ENCODE data around the gene TMEM9. TPM values are rescaled to one million over a fixed set of nuclear protein-coding genes. Genes with fewer than 3 reads are reported as not detected.

TMEM9 gene
- polyA plus RNA-seq, 1 donor = 130 TPM

DNA sequence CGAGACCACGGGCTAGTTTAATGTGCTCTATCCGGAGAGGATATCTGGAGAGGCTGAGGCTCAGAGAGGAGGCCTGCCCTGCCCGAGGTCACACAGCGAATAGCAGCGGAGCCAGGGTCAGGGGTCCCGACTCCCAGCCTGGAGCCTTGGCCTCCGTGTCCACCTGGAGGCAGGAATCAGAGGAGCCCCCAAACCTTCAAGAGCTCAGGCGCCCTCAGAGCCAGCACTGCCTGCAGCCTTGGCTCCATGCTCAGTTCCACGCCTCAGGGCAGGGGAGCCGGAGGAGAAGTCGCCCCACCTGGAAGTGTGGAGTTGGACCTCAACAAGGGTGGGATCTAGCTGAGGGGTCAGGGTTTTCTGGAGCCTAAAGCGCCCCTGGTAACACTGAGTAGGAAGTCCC, 25.3 kb downstream of the TMEM9 start:
- DNase-seq = no peak

DNA sequence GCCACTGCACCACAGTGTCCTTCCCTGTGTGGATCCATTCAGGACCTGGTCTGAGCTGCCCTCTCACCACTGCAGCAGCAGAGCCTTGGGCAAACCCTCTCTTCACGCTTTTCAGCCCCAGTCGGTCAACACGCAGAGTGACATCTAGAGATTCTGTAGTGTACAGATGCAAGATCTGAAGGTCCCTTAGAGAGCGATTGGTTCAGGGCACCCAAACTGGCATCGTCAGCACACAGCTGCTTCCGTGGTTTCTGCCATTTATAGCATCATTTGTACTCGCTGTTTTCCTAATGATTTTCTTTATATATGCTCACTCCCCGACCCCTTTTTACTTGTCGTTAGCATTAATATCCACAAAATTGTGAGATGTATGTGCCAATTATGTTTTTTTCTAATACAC, 25.8 kb downstream of the TMEM9 start:
- no peak for DNase-seq

DNA sequence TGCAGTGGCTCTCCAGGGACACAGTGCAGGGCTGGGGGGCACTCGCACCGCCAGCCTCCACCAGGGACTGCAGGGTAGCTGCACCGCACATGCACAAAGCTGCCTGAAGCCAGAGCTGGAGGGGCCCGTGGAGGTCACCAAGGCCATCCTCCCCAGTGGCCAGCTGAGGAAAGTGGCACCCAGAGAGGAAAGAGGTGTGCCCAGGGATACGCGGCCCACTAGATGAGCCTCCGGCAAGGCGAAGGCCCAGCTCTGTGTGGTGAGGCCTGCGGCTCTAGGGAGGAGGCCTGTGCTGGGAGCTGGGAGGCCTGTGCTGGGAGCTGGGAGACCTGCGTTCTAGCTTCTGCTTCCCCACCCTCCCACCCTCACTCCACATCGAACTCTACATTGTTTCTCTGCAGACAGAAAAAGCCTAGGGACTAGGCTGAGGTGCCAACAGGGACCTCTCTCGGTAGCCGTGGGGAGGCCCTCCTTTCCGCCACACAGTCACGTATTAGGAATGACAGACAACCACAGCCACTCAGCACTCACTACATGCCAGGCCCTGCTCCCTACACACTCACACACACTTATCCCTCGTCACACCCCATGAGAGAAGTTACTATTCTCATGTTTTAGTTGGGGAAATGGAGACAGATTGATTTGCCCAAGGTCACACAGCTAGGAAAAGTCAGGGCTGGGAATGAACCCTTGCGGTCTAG, 26.4 kb downstream of the TMEM9 start:
- no peak for DNase-seq

DNA sequence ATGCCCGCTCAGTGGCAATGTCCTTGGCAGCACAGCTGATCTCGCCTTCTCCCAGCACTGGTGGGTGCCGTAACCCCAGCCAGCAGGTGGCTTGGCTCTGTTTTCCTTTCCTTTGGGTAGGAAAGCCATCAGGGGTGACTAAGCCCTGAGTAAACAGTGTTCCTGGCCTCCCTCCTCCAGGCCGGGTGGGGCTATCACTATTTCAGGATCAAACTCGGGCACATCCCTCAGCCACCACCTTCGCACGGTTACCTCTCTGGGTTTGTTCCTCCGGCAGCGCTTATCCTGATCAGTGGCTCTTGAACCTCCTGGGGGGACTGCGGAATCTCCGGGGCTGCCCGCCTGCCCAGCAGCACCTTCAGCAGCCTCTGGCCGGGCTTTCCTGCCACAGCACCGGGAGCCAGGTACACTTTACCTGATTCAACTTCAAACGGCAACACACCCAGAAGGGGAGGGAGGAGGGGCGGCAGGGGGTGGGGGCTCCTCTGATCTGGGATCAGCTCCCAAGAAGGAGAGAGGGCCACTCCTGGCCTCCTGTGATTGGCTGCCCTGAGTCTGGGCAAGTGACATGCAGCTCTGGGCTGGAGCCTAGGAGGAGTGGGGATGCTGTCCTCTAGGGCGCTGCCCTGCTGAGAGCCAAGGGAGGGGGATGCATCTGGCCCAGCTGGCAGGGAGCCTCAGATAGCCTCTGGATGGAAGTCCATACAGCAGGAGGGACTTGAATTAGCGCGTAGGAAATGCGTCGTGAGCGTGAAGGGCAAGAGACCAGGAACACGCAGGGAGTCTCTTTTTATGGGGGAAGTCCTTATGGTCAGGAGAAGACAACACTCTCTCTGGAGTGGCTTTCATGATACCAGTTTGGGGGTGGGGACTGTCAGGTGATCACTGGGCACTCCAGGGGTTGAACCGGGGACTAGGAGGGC, 27.2 kb downstream of the TMEM9 start, which contains the start of gene ASCL5:
Gene ASCL5, minus strand, starts transcription at position 353 of the 923 bp plus-strand sequence. CDS start 11,812 bp downstream, outside the sequence.
- DNase-seq = no peak

DNA sequence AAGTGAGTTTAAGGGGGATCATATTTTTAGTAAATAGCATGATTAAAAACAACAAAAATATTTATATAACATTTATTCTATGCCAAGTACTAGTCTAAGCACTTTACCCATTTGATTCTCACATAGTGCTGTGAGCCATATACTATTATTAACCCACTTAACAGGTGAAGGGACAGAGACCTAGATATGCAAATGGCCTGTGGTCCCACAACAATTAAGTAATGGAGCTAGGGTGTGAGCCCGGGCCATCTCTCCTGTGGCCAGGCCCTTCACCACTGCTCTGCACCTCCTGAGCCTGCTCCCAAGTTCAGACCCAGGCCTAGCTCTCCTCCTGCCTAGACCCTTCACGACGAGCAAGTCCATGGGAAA, 27.8 kb downstream of the TMEM9 start:
- DNase-seq = no peak

DNA sequence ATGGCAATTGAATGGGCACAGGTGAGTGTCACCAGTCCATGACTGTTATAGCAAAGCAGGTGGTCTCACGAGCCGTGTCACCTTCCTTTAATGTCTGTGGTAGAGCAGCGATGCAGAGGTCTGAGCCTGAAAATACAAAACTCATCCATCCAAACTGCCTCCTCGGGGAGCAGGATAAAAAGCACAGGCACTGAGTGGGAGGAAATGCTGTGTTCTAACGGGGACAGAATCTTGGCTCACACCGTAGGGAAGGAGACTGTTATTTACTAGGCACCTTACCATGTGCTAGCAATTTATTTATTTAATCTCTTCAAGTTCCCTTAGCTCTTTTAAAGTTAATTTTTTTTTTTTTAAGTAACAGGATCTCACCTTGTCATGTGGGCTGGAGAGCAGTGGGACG, 28.5 kb downstream of the TMEM9 start:
- no peak for DNase-seq

DNA sequence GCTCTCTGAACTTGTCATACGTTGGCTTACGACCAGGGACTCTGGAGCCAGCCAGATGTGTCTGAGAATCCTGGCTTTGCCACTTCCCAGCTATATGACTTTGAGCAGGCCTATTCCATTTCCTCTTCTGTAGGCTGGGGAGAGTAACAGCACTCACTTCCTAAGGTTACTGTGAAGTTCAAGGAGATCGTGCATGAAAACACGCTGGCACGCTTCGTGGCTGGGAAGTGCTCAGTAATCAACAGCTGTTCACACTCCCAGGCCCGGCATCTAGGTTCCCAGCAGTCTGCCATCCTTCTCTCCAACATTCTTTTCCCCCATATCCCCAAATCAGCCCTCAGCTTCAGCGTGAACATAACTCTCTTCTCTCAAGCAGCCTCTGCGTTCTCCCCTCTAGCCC, 29.3 kb downstream of the TMEM9 start:
- DNase-seq = peak; percentile 15

DNA sequence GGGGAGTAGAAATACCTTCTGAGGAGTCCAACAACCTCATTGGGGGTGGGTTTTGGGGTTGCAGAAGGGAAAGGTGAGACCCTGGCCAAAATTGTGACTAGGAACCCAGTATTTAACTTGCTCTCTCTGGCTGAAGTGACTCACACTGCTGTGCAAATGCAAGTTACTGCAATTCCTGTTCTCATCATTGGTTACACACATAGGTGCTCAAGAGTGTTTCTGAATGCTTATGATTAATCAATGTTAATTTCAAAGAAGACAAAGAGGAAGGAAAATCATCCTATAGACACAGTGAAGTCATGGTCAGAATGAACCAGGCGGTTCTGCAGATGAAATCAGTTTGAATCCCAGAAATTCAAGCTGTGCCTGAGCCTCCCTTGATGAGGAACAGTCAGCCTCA, 30.4 kb downstream of the TMEM9 start:
- DNase-seq = no peak

DNA sequence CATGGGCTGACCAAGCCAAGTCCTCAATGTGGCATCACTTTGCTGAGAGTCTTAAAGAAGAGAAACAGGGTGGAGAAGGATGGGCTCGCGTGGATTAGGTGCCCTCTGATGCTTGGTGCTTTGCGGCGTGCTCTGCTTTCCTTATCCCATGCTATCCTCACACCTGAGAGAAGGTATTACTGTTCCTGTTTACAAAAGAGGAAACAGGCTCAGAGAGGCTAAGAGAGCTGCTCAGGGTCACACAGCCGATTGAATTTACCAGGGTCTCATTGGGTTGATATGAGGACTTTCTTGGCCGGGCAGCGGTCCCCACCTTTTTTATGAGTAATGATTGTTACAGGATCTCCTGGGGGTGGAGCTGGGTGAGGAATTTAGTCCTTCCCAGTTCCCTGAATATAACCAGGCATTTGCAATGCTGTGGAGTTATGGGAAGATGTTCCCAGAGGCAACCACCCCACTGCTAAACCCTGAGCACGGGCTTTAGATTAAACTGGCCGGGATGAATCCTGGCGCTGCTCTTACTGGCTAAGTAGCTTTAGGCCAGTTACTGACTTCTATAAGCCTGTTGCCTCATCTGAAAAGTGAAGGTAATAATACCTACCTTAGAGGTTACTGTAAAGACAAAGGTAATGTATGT, 31.8 kb downstream of the TMEM9 start:
- DNase-seq = no peak

DNA sequence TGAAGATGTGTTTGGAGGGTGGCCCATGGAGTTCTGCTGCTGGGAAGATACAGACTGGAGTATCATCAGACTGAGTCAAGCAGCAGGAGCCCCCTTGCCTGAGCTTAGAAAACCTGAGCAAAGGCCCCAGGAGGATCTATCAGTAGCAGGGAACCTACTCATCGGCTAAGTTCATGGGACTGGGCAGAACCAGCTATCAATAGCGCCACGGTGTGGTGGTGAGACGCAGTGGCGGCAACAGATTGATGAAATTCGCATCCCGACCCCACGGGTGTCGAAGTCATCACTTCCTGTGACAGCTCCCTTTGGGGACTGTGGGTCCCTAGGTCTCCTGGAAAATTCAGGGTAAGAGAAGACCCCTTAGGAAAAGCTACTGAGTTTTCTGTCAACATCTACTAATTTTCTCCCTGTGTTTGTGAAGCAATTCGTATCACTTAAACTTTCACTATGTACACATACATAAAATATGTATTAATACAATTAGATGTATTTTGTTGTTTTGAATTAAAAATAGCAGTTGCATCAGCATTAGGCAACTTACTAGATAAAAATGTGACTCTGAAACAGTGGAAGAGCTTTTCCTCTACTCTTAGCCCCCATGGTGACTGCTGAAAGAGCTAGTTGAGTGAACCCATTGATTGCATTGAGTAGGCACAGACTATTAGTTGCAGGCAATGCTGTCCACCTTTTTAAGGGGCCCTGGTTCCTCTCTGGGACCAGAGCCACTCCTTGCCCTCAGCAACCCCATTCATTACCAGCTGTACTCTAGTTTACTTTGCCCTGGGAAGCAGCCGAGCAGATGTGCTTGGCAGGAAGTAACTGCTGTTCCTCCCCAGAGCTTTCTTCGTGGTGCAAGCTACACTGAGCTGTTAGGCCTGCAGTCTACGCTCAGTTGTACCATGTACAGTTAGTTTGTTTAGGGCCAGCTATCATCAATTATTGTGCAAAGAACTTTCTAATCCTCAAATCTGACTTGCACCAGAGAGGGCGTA, 34.8 kb downstream of the TMEM9 start:
- no peak for DNase-seq

DNA sequence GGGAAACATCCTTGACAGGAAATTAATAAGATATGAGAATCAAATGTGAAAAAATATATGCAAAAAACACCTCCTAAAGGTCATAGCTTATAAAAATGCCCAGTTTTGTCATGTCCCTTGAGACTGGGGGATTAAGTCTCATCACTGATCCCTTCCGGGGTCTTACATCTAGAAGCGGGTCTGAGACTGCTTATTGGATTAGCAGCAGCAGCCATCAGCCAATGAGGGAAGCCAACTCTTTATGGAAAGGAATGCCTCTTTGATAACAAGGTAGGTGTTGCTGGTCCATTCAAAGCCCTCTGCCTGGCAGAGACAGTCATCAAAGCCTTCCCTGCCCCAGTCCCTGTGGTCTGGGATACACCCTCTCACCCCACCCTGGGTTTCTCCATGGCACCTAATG, 38.2 kb downstream of the TMEM9 start:
- no peak for DNase-seq

DNA sequence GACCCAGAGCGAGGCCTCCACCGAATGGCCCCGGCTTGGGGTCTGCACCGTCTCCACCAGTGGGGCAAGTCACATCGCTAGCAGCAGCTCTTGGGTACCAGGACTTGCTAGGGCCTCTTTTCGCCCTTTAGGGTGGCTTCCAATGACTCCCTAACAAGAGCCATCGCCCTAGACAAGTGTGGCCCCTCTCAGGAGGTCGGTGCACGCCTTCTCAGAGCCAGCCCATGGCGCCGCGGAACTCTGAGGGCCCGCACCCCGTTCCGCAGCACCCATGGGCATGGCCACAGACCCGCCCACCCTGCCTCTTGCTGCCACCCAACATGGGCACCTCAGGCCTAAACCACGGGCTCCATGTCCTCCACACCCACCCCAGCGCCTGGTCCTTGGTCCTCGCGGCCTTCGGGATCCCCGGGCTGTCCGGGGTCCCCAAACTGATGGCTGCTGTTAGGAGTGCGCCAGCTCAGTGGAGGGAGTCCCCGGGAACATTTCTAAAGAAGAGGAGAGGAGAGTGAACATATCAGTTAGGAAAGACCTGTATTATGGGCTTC, 38.8 kb downstream of the TMEM9 start:
- no peak for DNase-seq

DNA sequence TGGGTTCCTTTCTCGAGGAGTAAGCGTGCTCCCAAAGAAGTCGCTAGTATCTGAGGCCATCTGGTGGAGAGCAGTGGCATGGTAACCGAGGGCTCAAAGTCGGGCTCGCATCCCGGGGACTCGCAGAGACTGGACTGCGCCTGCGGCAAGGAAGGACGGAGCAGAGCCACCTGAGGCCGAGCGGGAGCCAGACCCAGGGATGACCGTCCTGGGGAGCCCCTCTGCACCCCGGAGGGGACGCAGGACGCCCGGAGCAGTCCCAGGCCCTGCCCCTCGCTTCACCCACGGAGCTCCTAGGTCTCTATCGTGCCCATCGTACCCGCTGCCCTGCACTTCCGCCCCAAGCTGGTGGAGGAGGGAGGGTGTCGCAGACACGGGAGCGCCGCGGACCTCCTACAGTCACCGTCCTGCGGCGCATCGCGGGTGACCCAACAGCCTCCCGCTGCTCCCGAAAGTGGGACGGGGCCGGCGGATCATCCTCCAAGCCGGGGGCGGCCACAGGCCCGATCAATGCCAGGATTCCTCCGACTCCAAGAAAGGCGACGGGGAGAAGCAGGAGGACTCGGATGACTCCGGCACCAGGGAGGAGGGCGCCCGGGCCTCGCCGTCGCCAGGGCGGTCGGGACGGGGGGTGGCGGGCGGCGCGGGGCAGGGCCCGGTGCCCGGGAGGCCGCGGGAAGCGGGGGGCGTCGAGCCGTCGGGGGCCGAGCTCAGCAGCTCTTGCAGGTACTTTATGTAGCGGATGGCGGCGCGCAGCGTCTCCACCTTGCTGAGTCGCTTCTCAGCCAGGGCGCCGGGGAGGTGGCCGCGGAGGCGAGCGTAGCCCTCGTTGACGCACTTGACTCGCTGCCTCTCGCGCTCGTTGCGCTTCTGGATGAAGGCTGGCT, 39.8 kb downstream of the TMEM9 start:
- DNase-seq = peak; percentile 92

DNA sequence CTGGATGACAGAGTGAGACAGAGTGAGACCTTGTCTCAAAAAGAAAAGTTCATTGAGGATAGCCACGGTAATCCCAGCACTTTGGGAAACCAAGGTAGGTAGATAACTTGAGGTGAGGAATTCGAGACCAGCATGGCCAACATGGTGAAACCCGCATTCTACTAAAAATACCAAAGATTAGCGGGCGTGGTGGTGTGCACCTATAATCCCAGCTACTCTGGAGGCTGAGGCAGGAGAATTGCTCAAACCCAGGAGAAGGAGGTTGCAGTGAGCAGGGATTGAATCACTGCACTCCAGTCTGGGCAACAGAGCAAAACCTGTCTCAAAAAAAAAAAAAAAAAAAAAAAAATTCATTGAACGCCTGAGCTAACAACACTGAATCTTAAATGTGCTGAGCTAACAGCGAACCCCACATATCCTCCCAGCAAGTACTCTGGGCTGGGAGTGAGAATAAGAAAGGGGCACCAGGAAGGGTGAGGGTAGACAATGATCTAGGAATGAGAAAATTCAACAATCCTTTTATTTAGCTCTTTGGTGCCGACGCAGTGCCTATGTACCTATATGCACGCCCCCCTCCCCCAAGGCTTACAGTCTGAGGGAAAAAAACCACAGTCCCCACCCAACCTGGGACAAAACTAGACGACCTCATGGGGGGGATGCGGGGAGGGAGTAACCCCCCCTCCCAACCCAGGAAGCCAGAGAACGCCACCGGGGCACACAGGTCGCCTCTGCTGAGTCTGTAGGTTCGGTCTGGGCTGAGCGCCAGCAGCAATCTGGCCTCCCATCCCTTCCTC, 40.6 kb downstream of the TMEM9 start:
- DNase-seq = no peak

DNA sequence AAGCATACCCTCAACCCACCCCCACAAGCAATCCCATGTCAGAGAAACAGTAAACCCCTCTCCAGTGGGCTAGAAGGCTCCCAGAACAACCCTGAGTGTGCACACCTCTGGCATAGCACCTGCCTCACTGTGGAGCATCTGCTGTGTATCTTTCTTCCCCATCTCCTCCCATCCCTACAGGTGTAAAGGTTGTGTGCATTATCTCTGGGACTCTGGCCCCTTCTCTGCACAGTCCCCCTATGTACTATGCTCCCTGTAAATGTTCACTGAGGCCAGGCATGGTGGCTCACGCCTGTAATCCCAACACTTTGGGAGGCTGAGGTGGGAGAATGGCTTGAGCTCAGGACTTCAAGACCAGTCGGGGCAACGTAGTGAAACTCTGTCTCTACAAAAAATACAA, 41.3 kb downstream of the TMEM9 start:
- DNase-seq = no peak

DNA sequence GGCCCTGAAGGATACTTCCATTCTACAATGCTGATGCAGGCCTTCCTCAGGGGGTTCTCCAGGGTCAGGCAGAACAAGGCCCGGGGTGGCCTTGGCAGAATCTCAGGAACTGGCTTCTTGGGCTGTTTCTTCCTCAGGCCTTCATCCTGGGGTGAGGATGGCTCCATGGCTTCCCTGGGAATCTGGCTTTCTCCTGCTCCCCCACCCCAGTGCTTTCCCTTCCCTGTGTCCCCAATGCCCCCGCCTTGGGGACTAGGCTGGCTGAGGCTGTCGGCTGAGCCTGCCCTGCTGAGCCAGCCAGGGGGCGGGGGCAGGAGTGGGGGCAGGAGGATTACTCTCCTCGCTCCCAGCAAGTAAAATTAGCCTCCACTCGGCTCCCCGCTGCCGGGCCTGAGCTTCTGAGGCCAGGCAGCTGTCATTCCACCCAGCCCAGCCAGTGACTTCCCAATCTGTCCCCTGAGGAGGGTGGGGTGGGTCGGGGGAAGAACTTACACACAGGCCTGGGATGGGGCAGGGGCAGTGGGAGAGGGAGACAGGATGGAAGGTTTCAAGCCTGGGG, 42.0 kb downstream of the TMEM9 start, which contains the start of gene CACNA1S:
Gene CACNA1S, minus strand, starts transcription at position 254 of the 559 bp plus-strand sequence. Its CDS starts 87 bp downstream, at position 167.
- no peak for DNase-seq

DNA sequence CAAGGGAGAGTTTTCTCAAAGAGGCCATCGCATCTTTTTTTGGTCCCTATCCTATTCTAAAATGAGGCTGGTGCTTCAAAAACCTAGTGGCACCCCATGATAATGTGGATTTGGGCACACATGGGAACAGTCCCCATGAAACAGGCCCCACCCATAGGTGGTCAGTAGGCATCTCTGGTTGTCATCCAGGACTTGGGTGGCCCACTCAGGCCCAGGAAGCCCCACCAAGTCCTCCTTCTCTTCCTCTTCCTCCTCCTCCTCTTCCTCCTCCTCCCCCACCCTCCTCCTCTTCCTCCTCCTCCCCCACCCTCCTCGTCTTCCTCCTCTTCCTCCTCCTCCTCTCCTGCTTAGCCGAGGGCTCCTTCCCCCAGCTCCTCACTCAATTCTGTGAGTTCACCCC, 42.6 kb downstream of the TMEM9 start:
- DNase-seq = no peak

DNA sequence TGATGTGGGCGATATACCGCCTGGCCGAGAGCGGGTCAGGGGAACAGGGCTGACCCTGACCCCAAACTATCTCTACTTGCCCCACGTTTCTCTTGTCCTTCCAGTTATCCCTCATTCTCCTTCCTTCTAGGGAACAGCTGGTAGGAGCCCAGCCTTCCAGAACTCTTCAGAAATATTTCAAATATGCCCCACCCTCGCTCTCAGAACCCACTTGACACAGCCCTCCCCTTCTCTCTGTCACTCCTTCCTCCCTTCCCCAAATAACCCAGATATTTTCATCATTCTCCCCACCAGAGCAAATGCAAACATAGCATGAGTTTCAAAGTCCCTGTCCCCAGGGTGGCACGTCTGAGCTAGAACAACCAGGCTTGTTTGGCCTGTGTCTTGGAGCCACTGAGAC, 43.1 kb downstream of the TMEM9 start:
- DNase-seq = no peak

DNA sequence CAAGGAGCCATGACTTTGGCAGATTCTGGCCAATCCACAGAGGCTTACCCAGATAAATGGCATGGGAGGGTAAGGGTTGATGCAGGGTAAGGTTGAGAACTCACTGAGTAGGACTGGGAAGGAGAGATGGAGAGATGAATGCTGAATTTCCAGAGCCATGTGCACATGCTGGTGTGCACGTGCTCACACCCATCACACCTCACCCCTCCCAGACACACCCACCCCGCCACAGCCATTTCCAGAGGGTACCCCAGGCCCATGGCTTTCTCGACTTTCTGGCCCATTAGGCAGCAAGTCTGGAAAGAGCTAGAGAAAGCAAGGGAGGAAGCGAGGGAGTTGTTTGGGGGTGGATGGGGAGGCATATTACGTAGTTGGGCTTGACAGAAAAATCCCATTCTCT, 43.7 kb downstream of the TMEM9 start:
- DNase-seq = no peak
